SU-DHL-6 (cell line): Measurements from ENCODE around the gene INSM2.

Experiments
- CTCF ChIP-seq: fragments of 200-600 bp; sonication (generic); IDR thresholded peaks from one replicate; pipeline ENCODE4 v1.5.1; 2017; ENCODE audit warnings: antibody characterized with exemption, mild to moderate bottlenecking, low read length, moderate library complexity; ENCODE audit not compliant: insufficient read depth, poor library complexity, severe bottlenecking
- EZH2phosphoT487 ChIP-seq: fragments of 200-600 bp; sonication (generic), shearing (Covaris generic); conservative IDR thresholded peaks from 2 replicates; pipeline ENCODE4 v1.6.1; 2018; ENCODE audit warnings: mild to moderate bottlenecking, antibody characterized with exemption, low read length, moderate library complexity, mixed read lengths

- TF ChIP-seq CTCF (no peak), EZH2phosphoT487 (no peak)
Measured at GRCh38 chr14:35576260-35576659, 42.3 kb downstream of the INSM2 start.
